Fibroblast of lung (primary cell): ENCODE data around the gene MPC1L. TPM values are rescaled to one million over a fixed set of nuclear protein-coding genes. Genes with fewer than 3 reads are reported as not detected.
A peak's percentile ranks its signal among the peaks of the same experiment; 100 is the strongest.

ENCODE experiments used
- DNase-seq, 2 donors: peaks; one replicate each; pipeline versions ENCODE4 v3.0.0 to v3.0.0-alpha.2; 2010; ENCODE audit warnings: low read depth in 2 of 2
- H2AFZ ChIP-seq: 2 replicates; pipeline ENCODE4 v1.5.1; 2012; ENCODE audit warnings: low read length, control low read depth, inconsistent platforms
- H3K27ac ChIP-seq: 2 replicates; pipeline ENCODE4 v1.5.1; 2011; ENCODE audit warnings: low read length, control low read depth; ENCODE audit not compliant: insufficient read depth
- H3K27me3 ChIP-seq: 2 replicates; pipeline ENCODE4 v1.5.1; 2011; ENCODE audit warnings: mild to moderate bottlenecking, low read length; ENCODE audit not compliant: control insufficient read depth, insufficient read depth
- H3K36me3 ChIP-seq: 2 replicates; pipeline ENCODE4 v1.5.1; 2011; ENCODE audit warnings: low read length; ENCODE audit not compliant: control insufficient read depth, insufficient read depth
- H3K4me1 ChIP-seq: 2 replicates; pipeline ENCODE4 v1.5.1; 2011; ENCODE audit warnings: low read length; ENCODE audit not compliant: control insufficient read depth, insufficient read depth; ENCODE audit errors: extremely low read depth
- H3K4me2 ChIP-seq: 2 replicates; pipeline ENCODE4 v1.5.1; 2011; ENCODE audit warnings: low read length, control low read depth; ENCODE audit not compliant: insufficient read depth; ENCODE audit errors: extremely low read depth
- H3K4me3 ChIP-seq, 4 experiments: fragments of 200-600 bp in 1 of 4; sonication (generic) in 1 of 4; replicated peaks in 1 of 4; 2 replicates each; pipeline ENCODE4 v1.5.1; 2011 to 2016; ENCODE audit warnings: low read length in 4 of 4, low read depth in 3 of 4, mild to moderate bottlenecking in 3 of 4, control low read depth in 2 of 4, inconsistent platforms in 1 of 4, mixed read lengths in 1 of 4; ENCODE audit not compliant: insufficient read depth in 1 of 4; ENCODE audit errors: control extremely low read depth in 1 of 4
- H3K79me2 ChIP-seq: 2 replicates; pipeline ENCODE4 v1.5.1; 2012; ENCODE audit warnings: mild to moderate bottlenecking, low read length, inconsistent platforms; ENCODE audit not compliant: control insufficient read depth, insufficient read depth
- H3K9ac ChIP-seq: 2 replicates; pipeline ENCODE4 v1.5.1; 2011; ENCODE audit warnings: mild to moderate bottlenecking, low read length, control low read depth; ENCODE audit not compliant: insufficient read depth
- H3K9me3 ChIP-seq: 2 replicates; pipeline ENCODE4 v1.5.1; 2012; ENCODE audit warnings: low read depth, low read length; ENCODE audit not compliant: control insufficient read depth, insufficient read depth
- H4K20me1 ChIP-seq: 2 replicates; pipeline ENCODE4 v1.5.1; 2011; ENCODE audit warnings: low read length; ENCODE audit not compliant: control insufficient read depth, insufficient read depth; ENCODE audit errors: extremely low read depth
- CTCF ChIP-seq, 2 donors: IDR thresholded peaks in 1 of 2; conservative IDR thresholded peaks in 1 of 2; 1 replicate in 1 of 2; 2 replicates in 1 of 2; pipeline ENCODE4 v1.5.1; 2011 to 2012; ENCODE audit warnings: low read length in 2 of 2, control low read depth in 1 of 2, inconsistent platforms in 1 of 2, low read depth in 1 of 2, mild to moderate bottlenecking in 1 of 2
- EZH2 ChIP-seq: IDR thresholded peaks from 2 replicates; pipeline ENCODE4 v1.5.1; 2012; ENCODE audit warnings: low read length, control low read depth, mild to moderate bottlenecking; ENCODE audit errors: missing control alignments
- polyA plus RNA-seq, 2 donors: library from polyadenylated mRNA; depleted of rRNA in 1 of 2; stranded (reverse) in 1 of 2; unstranded in 1 of 2; fragments of >200 nt; gene quantifications; 2 replicates each; pipeline ENCODE4 v1.2.1, GENCODE V29; 2011 to 2012; ENCODE audit warnings: missing spikeins in 1 of 2
- total RNA-seq: library from RNA; depleted of rRNA; stranded (reverse); fragments of >200 nt; gene quantifications from 2 replicates; pipeline ENCODE4 v1.2.1, GENCODE V29; 2014

MPC1L gene
- total and polyA plus RNA-seq, 2 donors (not counting 1 experiment from before 2014, with no cell fraction given): not detected

DNA sequence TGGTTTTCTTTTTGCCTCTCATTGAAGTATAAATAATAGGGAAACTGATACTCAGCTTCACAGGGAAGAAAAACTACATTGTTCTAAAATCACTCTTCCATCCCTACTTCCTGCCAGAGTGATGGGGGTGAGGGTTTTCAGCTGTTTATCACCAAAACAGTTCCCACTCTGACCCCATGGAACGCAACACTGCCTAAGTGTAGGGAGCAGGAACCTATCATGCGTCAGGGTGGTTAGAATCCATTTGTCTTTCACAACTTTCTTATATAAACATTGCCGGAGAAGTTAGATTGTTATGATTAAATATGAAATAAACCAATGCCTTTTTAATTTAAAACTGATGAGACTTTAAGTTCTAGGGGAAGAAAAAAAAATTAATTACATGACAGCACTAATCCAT is 15.8 kb upstream of the MPC1L start:
- Histone ChIP-seq H3K4me2 (no peak overlapping the region), H3K4me1 (no peaks in the 10 kb centered on the region), H3K27ac (no peak overlapping the region), H4K20me1 (no peaks in the 10 kb centered on the region), H3K9ac (no peak overlapping the region), H3K9me3 (no peaks in the 10 kb centered on the region), H3K27me3 (no peaks in the 10 kb centered on the region), H3K4me3 (no peak overlapping the region), H2AFZ (no peak overlapping the region), H3K36me3 (no peaks in the 10 kb centered on the region), H3K79me2 (no peaks in the 10 kb centered on the region)
- peak in 1 of 2 donors; percentile 60 for DNase-seq
- TF ChIP-seq EZH2 (no peak), CTCF (conservative IDR thresholded peaks at IDR 0.05 in 1 of 2, IDR thresholded peaks at IDR 0.05 in 1 of 2; ENCODE audit: low read depth in 1 of 2, low read length in 2 of 2) (no peak)

- DNase-seq: no peak
- H4K20me1 ChIP-seq: no peaks in the 10 kb centered on the region
- H3K9ac ChIP-seq: no peak overlapping the region
- H3K4me1 ChIP-seq: no peaks in the 10 kb centered on the region
- H2AFZ ChIP-seq: no peak overlapping the region
- H3K4me3 ChIP-seq: no peak overlapping the region
- H3K4me2 ChIP-seq: no peak overlapping the region
- no peaks in the 10 kb centered on the region for H3K9me3 ChIP-seq
- TF ChIP-seq CTCF (conservative IDR thresholded peaks at IDR 0.05 in 1 of 2, IDR thresholded peaks at IDR 0.05 in 1 of 2; ENCODE audit: low read depth in 1 of 2, low read length in 2 of 2) (no peak), EZH2 (no peak)
- H3K79me2 ChIP-seq: no peaks in the 10 kb centered on the region
- no peaks in the 10 kb centered on the region for H3K36me3 ChIP-seq
- H3K27me3 ChIP-seq: no peaks in the 10 kb centered on the region
- no peak overlapping the region for H3K27ac ChIP-seq
These were observed 10.7 kb upstream of the MPC1L start for GRCh38 chrX:40612511-40612910.

GRCh38 chrX:40615976-40616375 is 7.3 kb upstream of the MPC1L start:
- no peak overlapping the region for H2AFZ ChIP-seq
- no peaks in the 10 kb centered on the region for H3K27me3 ChIP-seq
- no peaks in the 10 kb centered on the region for H3K36me3 ChIP-seq
- no peak for DNase-seq
- H3K4me2 ChIP-seq: no peak overlapping the region
- H3K27ac ChIP-seq: no peak overlapping the region
- no peaks in the 10 kb centered on the region for H3K4me1 ChIP-seq
- TF ChIP-seq EZH2 (no peak), CTCF (conservative IDR thresholded peaks at IDR 0.05 in 1 of 2, IDR thresholded peaks at IDR 0.05 in 1 of 2; ENCODE audit: low read depth in 1 of 2, low read length in 2 of 2) (no peak)
- H3K4me3 ChIP-seq: no peak overlapping the region
- H3K9me3 ChIP-seq: no peaks in the 10 kb centered on the region
- no peak overlapping the region for H3K9ac ChIP-seq
- H3K79me2 ChIP-seq: no peaks in the 10 kb centered on the region
- no peaks in the 10 kb centered on the region for H4K20me1 ChIP-seq
